SK-N-SH (cell line): ENCODE results near the gene CYBRD1.

Experiments
- CHD2 ChIP-seq: fragments of 150-350 bp; IDR thresholded peaks from 2 replicates; pipeline ENCODE4 v1.6.1; 2018; ENCODE audit warnings: low read length; ENCODE audit not compliant: partially characterized antibody
- EP300 ChIP-seq, 2 experiments: IDR thresholded peaks; 2 replicates each; pipeline versions ENCODE4 v1.4.0 to v1.6.1; 2012; ENCODE audit warnings: borderline replicate concordance in 1 of 2, low read depth in 1 of 2, low read length in 1 of 2
- EZH2phosphoT487 ChIP-seq: fragments of 200-600 bp; sonication (generic); IDR thresholded peaks from 2 replicates; pipeline ENCODE4 v1.6.1; 2017; ENCODE audit warnings: low read depth, mixed run types, mild to moderate bottlenecking, antibody characterized with exemption, moderate library complexity, borderline replicate concordance
- POLR2AphosphoS5 ChIP-seq: IDR thresholded peaks from 2 replicates; pipeline ENCODE4 v1.6.1; 2012; ENCODE audit warnings: low read depth, low read length
- SIN3A ChIP-seq: IDR thresholded peaks from 2 replicates; pipeline ENCODE4 v1.6.1; 2012; ENCODE audit warnings: low read depth, mild to moderate bottlenecking, low read length, moderate library complexity, borderline replicate concordance
- SMC3 ChIP-seq: IDR thresholded peaks from 2 replicates; pipeline ENCODE4 v1.6.1; 2012; ENCODE audit warnings: low read depth, low read length, improper control_type of control experiment
- TF ChIP-seq, protein P1 (sequence below): fragments of 200-600 bp; sonication (generic); IDR thresholded peaks from 2 replicates; pipeline ENCODE4 v1.6.1; 2017; ENCODE audit warnings: antibody characterized with exemption, mild to moderate bottlenecking, moderate library complexity
- TF ChIP-seq, protein P2 (sequence below): IDR thresholded peaks from 2 replicates; pipeline ENCODE4 v1.4.0; 2012; ENCODE audit warnings: low read depth, borderline replicate concordance

- TF ChIP-seq, protein P1, sequence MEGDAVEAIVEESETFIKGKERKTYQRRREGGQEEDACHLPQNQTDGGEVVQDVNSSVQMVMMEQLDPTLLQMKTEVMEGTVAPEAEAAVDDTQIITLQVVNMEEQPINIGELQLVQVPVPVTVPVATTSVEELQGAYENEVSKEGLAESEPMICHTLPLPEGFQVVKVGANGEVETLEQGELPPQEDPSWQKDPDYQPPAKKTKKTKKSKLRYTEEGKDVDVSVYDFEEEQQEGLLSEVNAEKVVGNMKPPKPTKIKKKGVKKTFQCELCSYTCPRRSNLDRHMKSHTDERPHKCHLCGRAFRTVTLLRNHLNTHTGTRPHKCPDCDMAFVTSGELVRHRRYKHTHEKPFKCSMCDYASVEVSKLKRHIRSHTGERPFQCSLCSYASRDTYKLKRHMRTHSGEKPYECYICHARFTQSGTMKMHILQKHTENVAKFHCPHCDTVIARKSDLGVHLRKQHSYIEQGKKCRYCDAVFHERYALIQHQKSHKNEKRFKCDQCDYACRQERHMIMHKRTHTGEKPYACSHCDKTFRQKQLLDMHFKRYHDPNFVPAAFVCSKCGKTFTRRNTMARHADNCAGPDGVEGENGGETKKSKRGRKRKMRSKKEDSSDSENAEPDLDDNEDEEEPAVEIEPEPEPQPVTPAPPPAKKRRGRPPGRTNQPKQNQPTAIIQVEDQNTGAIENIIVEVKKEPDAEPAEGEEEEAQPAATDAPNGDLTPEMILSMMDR: no peak
- TF ChIP-seq SMC3: no peak
- no peak for TF ChIP-seq SIN3A
- no peak for TF ChIP-seq EP300 (IDR thresholded peaks at IDR 0.05; ENCODE audit: borderline replicate concordance in 1 of 2, low read depth in 1 of 2, low read length in 1 of 2)
- TF ChIP-seq POLR2AphosphoS5: no peak
- TF ChIP-seq, protein P2, sequence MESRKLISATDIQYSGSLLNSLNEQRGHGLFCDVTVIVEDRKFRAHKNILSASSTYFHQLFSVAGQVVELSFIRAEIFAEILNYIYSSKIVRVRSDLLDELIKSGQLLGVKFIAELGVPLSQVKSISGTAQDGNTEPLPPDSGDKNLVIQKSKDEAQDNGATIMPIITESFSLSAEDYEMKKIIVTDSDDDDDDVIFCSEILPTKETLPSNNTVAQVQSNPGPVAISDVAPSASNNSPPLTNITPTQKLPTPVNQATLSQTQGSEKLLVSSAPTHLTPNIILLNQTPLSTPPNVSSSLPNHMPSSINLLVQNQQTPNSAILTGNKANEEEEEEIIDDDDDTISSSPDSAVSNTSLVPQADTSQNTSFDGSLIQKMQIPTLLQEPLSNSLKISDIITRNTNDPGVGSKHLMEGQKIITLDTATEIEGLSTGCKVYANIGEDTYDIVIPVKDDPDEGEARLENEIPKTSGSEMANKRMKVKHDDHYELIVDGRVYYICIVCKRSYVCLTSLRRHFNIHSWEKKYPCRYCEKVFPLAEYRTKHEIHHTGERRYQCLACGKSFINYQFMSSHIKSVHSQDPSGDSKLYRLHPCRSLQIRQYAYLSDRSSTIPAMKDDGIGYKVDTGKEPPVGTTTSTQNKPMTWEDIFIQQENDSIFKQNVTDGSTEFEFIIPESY: no peak
- no peak for TF ChIP-seq EZH2phosphoT487
- no peak for TF ChIP-seq CHD2
These were observed 6.5 kb upstream of the CYBRD1 start for GRCh38 chr2:171515672-171516298.
